ENCODE results near the gene AGAP1. TPM values are rescaled to one million over a fixed set of nuclear protein-coding genes. Genes with fewer than 3 reads are reported as not detected.
A peak's percentile ranks its signal among the peaks of the same experiment; 100 is the strongest.

The AGAP1 gene
- total RNA-seq, 2 donors from 2014 or later: 16.1 to 40.1 TPM

GRCh38 chr2:236162882-236163470, 669.1 kb downstream of the AGAP1 start:
- Histone ChIP-seq H3K27me3 (replicated peaks; ENCODE audit: insufficient read depth) (peaks cover 46% of the 10 kb centered on the region), H3K36me3 (no peaks in the 10 kb centered on the region), H3K27ac (no peak overlapping the region), H3K4me1 (replicated peaks) (peaks cover 13% of the 10 kb centered on the region), H3K9me3 (no peaks in the 10 kb centered on the region), H3K4me3 (no peak overlapping the region)
- intact Hi-C loops (cut with DNase I): no loop called here
- TF ChIP-seq CTCF (IDR thresholded peaks at IDR 0.05): no peak
- no peak for TF ChIP-seq POLR2AphosphoS5 (IDR thresholded peaks at IDR 0.05)
- no peak for TF ChIP-seq POLR2A (IDR thresholded peaks at IDR 0.05)
- DNase-seq (ENCODE audit: low spot score): no peak
- 64% methylated on average over 33 of the region's 33 CpGs for WGBS

DNA sequence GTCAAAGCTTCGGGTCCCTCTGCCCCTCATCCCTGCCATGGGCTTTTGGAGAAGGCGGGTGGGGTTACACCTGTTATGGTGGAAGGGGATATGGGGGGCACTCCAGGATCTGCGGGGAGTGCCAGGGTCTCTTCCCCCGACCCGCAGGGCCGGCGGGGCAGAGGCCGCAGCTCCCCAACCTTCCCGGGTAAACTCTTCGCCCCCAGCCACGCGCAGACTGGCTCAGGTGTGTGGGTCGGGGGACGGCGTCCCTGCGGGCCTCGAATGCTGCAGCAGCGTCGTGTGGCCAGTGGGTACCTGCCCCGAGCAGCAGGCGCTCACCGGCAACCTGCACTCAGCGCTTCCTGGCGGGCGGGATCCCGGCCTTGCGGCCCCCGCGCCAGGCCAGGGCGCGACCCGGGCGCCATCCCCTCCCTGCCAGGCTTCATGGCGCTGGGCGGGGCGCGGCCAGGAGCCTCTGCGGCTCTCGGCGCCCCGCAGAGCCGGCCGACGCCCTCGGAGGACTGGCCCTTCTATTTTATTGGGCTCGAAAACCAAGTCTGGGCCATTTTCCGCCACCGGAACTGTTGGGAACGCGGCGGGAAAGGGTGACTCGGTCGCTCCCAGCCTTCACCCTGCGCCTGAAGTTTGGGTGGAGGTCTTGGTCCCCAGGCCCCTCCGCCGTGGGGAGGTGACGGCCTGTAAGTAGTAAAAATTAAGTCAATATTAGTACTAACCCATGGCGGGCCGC, 669.8 kb downstream of the AGAP1 start:
- Histone ChIP-seq H3K27me3 (replicated peaks; ENCODE audit: insufficient read depth) (peaks cover 51% of the 10 kb centered on the region), H3K36me3 (no peaks in the 10 kb centered on the region), H3K9me3 (no peaks in the 10 kb centered on the region), H3K4me3 (peak overlapping the region in 1 of 2 donors; percentile 24), H3K4me1 (replicated peaks) (peaks cover 13% of the 10 kb centered on the region), H3K27ac (no peak overlapping the region)
- DNase-seq (ENCODE audit: low spot score): no peak
- intact Hi-C loops (cut with DNase I): no loop called here
- 20% methylated on average over 28 of the region's 59 CpGs for WGBS
- no peak for TF ChIP-seq POLR2AphosphoS5 (IDR thresholded peaks at IDR 0.05)
- no peak for TF ChIP-seq CTCF (IDR thresholded peaks at IDR 0.05)
- no peak for TF ChIP-seq POLR2A (IDR thresholded peaks at IDR 0.05)

- Histone ChIP-seq H3K27me3 (replicated peaks; ENCODE audit: insufficient read depth) (peaks cover 58% of the 10 kb centered on the region), H3K4me1 (replicated peaks) (peaks cover 13% of the 10 kb centered on the region), H3K4me3 (peak overlapping the region in 1 of 2 donors; percentile 24), H3K36me3 (no peaks in the 10 kb centered on the region), H3K27ac (no peak overlapping the region), H3K9me3 (no peaks in the 10 kb centered on the region)
- WGBS: 1% methylated on average over 67 of the region's 67 CpGs
- DNase-seq (ENCODE audit: low spot score): no peak
- intact Hi-C loops (cut with DNase I): no loop called here
- TF ChIP-seq CTCF (IDR thresholded peaks at IDR 0.05) (no peak), POLR2AphosphoS5 (IDR thresholded peaks at IDR 0.05) (no peak), POLR2A (IDR thresholded peaks at IDR 0.05) (no peak)
Observed at GRCh38 chr2:236164201-236164924, 670.5 kb downstream of the AGAP1 start.

GRCh38 chr2:236164925-236165841, 671.3 kb downstream of the AGAP1 start:
- 33% methylated on average over 18 of the region's 18 CpGs for WGBS
- DNase-seq (ENCODE audit: low spot score): no peak
- Histone ChIP-seq H3K36me3 (no peaks in the 10 kb centered on the region), H3K4me1 (replicated peaks) (peaks cover 13% of the 10 kb centered on the region), H3K27me3 (replicated peaks; ENCODE audit: insufficient read depth) (peaks cover 63% of the 10 kb centered on the region), H3K27ac (no peak overlapping the region), H3K4me3 (no peak overlapping the region), H3K9me3 (no peaks in the 10 kb centered on the region)
- TF ChIP-seq POLR2AphosphoS5 (IDR thresholded peaks at IDR 0.05): no peak
- TF ChIP-seq POLR2A (IDR thresholded peaks at IDR 0.05): no peak
- no peak for TF ChIP-seq CTCF (IDR thresholded peaks at IDR 0.05)
- intact Hi-C loops (cut with DNase I): no loop called here
